GM23248 (cell line): ENCODE results near the gene HIPK2.

ENCODE experiments used
- EZH2 ChIP-seq: fragments of 200-600 bp; sonication (generic); IDR thresholded peaks from 2 replicates; pipeline ENCODE4 v1.6.1; 2018; ENCODE audit warnings: antibody characterized with exemption, mild to moderate bottlenecking; ENCODE audit not compliant: insufficient read depth, poor library complexity, severe bottlenecking
- EZH2phosphoT487 ChIP-seq: fragments of 200-600 bp; sonication (generic); IDR thresholded peaks from 2 replicates; pipeline ENCODE4 v1.6.1; 2018; ENCODE audit warnings: antibody characterized with exemption, moderate library complexity, mild to moderate bottlenecking, low read depth; ENCODE audit not compliant: insufficient read depth

DNA sequence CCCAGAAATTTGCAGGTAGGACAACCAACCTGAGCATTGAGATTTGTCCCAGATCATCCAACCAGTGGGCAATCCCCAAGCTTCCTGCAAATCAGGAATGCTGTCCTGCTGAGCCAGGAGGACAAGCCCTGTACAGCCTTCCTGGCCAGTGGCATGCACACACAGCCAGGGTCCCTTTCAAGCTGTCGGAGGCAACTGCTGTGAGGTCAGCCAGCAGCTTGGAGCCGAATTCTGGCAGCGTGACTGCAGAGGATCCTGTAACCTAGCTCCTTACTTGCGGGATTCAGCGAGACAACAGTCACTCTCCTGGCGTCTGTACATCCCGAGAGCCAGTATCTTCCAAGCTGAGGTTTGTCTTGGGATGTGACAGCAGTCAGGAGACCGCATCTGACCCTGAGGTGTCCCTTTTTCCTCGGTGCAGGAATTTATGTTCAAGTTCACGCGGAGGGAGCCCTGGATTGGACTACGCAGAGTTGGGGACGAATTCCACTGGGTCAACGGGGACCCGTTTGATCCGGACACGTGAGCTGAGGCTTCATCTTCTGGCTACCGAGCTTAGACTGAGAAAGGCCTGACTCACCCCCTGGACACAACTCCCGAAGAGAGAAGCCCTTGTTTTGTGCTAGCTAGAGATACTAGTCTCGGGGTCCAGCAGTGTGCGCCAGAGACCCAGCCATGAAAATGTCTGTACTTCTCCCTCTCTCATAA is 236.0 kb downstream of the HIPK2 start:
- TF ChIP-seq EZH2phosphoT487 = no peak
- TF ChIP-seq EZH2 = no peak
